ENCODE results near the gene RGS7.

Gene RGS7

DNA sequence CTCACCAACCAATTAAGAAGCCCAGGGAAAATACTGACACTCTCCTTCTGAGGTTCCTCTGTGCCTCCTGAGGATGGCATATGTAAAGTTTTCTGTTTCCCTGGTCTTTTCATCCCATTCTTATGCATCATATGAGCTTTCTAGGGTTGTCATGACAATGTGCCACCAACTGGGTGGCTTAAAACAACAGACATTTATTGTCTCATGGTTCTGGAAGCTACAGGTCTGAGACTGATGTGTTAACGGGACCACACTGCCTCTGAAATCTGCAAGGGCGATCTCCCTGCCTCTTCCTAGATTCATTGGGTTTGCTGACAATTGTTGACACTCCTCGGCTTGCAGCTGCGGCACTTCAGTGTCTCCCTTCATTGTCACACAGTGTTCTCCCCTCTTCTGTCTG lies 308.4 kb downstream of the RGS7 start:
- no peak for DNase-seq (ENCODE audit: low read depth, low spot score)
- ChIA-PET CTCF (no interaction called here), POLR2A (no interaction called here)
- no peak overlapping the region for H3K4me3 ChIP-seq (ENCODE audit: low read depth, low read length)
- TF ChIP-seq CTCF (IDR thresholded peaks at IDR 0.05; ENCODE audit: insufficient read depth, low read length, missing control alignments), result no peak

DNA sequence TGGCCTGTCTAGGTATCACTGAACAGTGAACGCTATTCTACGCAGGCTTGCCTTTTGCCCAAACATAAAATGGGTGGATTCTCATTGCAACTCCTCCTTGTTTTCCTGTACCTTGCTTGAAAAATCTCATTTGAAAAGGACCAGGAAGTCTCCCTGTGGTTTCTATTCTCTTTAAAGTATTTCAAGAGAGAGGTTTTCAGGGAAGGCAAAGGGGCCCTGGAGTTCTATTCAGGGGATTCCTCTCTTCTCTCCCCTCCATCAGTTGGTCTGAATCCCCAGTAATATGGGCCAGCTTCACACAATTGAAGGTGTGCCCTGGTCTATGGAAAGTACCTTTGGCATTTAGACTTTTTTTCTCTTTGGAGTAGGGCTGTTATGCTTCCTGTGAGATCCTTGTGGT lies 311.3 kb downstream of the RGS7 start:
- ChIA-PET POLR2A (no interaction called here), CTCF (no interaction called here)
- no peak overlapping the region for H3K4me3 ChIP-seq (ENCODE audit: low read depth, low read length)
- no peak for DNase-seq (ENCODE audit: low read depth, low spot score)
- no peak for TF ChIP-seq CTCF (IDR thresholded peaks at IDR 0.05; ENCODE audit: insufficient read depth, low read length, missing control alignments)

DNA sequence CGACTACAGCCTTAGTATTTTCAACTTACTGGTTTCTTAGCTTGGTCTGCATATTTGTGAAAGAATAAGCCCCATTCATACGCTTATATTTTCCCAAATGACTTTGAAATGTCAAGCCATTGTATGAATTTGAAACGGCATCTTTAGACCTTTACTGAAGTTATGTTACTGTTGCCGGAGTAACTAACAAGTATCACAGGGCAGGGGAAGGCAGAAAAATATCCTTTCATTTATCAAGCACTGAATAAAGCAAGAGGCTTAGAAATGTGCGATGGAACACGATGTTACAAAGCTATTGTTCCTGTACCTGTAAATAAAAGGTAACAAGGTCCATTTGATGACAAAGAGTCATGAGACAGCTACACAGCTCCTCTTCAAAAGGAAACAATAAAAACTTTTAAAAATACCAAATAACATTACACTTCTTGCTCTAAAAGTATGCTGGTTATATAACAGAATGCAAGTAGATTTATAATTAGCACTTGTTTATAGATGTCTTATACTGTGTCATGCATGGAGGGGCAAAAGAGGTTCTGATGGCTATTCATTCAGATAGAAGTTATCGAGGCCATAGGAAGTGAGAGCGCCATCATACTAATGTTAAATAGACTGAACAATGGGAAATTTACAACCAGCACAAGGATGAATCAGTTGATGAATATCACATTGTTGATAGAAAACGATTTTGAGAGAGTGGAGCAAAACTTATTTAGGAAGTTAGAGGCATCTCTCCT lies 322.6 kb downstream of the RGS7 start:
- TF ChIP-seq CTCF (IDR thresholded peaks at IDR 0.05; ENCODE audit: insufficient read depth, low read length, missing control alignments), result no peak

DNA sequence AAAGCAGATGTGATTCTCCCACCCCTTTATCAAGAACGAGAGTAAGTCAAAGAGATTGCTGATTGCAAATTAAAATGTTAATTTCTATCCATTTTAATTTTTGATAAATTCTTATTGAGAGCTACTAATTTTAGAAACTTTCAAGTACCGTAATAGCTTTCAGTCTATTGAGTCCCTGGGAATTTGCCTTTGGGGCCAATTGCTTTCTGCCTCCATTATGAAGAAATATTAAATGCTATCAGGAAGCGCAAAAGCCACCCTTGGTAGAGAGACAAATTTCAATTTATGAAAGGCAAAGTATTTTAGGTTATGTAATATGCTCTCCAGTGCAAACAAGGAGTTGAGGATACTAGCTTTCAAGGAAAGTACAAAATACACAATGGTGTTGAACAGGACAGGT lies 332.2 kb downstream of the RGS7 start:
- no peak overlapping the region for H3K4me3 ChIP-seq (ENCODE audit: low read depth, low read length)
- CTCF ChIA-PET, result no interaction called here
- no peak for DNase-seq (ENCODE audit: low read depth, low spot score)
- TF ChIP-seq CTCF (IDR thresholded peaks at IDR 0.05; ENCODE audit: insufficient read depth, low read length, missing control alignments), result no peak
- POLR2A ChIA-PET, result no interaction called here

More for the DNA sequence above, 322.6 kb downstream of the RGS7 start:
- CTCF ChIA-PET, result no interaction called here
- POLR2A ChIA-PET, result no interaction called here
- no peak for DNase-seq (ENCODE audit: low read depth, low spot score)
- no peak overlapping the region for H3K4me3 ChIP-seq (ENCODE audit: low read depth, low read length)

DNA sequence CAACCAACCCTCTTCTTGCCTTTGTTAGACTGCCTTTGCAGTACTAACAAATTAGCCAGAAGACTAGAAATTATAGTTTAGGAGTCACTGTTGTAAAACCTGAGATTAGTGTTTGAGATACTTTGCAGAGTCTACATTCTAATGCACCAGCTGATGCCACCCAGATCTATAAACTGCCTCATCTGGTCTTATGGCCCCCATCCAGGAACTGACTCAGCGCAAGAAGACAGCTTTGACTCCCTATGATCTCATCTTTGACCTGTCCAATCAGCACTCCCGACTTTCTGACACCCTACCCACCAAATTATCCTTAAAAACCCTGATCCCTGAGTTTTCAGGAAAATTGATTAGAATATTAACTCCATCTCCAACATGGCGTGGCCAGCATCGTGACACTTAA lies 334.6 kb downstream of the RGS7 start:
- no peak for DNase-seq (ENCODE audit: low read depth, low spot score)
- no peak overlapping the region for H3K4me3 ChIP-seq (ENCODE audit: low read depth, low read length)
- ChIA-PET POLR2A (no interaction called here), CTCF (no interaction called here)
- TF ChIP-seq CTCF (IDR thresholded peaks at IDR 0.05; ENCODE audit: insufficient read depth, low read length, missing control alignments), result no peak

DNA sequence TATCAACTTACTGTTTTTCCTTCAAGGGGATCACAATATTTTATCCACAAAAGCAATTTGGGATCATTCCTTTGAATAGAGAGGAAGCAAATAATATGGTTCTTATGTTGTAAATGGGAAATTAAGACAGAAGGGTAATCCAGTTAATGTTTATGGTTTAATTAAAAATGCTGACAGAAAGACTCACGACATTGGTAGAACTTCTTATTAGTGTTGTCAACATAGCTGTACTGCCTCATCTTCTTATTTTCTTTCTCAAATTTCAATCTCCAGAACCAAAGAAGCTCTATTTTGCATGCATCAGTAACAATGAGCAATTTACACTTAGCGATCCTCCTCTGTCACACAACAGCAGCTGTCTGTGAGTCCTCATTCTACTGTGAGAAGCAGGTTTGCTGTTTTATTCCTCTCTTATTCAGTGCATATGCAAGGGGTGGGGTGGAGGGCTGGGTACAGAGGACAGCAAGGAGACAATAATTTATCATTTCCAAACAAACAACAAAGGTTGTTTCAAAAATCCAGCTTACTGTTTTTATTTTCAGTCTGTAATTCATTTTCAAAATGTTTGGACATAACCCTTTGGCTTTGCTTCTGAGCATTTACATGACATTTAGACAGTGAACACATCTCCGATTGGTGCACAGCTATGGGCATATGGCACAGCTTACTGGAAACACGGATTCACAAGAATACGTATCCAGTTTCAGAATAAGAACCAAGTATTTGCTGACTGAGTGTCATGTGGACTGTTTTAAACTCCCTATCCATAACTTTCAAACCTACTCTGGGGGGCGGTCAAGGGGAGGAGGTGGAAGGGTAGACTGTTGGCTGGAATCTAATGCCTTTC lies 335.9 kb downstream of the RGS7 start:
- ChIA-PET CTCF (no interaction called here), POLR2A (no interaction called here)
- no peak overlapping the region for H3K4me3 ChIP-seq (ENCODE audit: low read depth, low read length)
- TF ChIP-seq CTCF (IDR thresholded peaks at IDR 0.05; ENCODE audit: insufficient read depth, low read length, missing control alignments), result no peak
- no peak for DNase-seq (ENCODE audit: low read depth, low spot score)

Measured in AG04449 (cell line).